IMR-90 (cell line): ENCODE measurements around the gene MYO3B.
A peak's percentile ranks its signal among the peaks of the same experiment; 100 is the strongest.

ENCODE experiments used
- CEBPB ChIP-seq: IDR thresholded peaks from 2 replicates; pipeline ENCODE4 v1.6.1; 2012; ENCODE audit warnings: low read depth, low read length, improper control_type of control experiment
- CTCF ChIP-seq: conservative IDR thresholded peaks from 2 replicates; pipeline ENCODE4 v1.5.1; 2012; ENCODE audit warnings: mild to moderate bottlenecking, low read depth, low read length, improper control_type of control experiment
- POLR2A ChIP-seq: IDR thresholded peaks from 2 replicates; pipeline ENCODE4 v1.6.1; 2012; ENCODE audit warnings: mild to moderate bottlenecking, low read depth, low read length

- TF ChIP-seq POLR2A: no peak
- no peak for TF ChIP-seq CTCF
- peak; percentile 52 for TF ChIP-seq CEBPB
Measured at GRCh38 chr2:170652637-170653417, 474.9 kb downstream of the MYO3B start.
